PC-9 (cell line): ENCODE results near the gene LIME1.

ENCODE experiments used
- EZH2 ChIP-seq: fragments of 200-600 bp; sonication (generic); IDR thresholded peaks from 2 replicates; pipeline ENCODE4 v1.8.0; 2017; ENCODE audit warnings: antibody characterized with exemption, low read depth
- TF ChIP-seq, protein P1 (sequence below): fragments of 200-600 bp; sonication (generic); conservative IDR thresholded peaks from 2 replicates; pipeline ENCODE4 v1.6.1; 2017; ENCODE audit warnings: mixed run types, antibody characterized with exemption, mild to moderate bottlenecking, moderate library complexity

DNA sequence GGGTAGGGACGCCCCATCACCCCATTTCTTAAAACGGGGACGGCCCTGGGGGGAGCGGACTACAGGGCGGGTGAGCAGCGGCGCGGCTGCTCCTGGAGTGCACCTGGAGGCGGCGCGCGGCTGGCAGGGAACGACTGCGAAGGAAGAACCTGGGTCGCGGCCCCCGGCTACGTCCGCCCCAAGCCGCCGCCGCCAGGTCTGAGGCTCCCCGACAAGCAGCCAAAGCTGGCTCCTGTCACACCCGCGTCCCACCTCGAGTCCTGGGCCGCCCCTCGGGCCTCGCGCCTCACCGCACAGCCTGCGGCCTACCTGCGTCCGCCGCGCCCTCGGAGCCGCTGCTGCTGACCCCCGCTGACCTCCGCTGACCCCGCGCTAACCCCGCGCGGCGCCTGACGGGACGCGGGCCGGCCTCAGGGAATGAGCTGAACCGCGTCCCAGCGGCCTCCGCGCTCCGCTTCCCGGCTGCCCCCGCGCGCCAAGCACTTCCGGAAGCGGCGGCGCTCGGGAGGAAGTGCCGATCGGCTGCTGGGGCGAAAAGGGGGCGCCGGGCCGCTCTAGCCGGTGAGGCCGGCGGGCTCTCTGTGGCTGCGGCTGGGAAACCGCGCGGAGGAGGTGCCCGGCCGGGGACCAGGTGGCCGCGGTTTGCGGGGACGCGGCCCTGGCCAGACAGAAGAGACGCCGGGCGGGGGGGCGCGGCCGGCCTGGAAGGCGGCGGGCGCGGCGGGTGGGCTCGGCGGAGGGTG, 28.7 kb upstream of the LIME1 start, which contains the start of the genes ARFRP1 and ZGPAT:
- TF ChIP-seq, protein P1, sequence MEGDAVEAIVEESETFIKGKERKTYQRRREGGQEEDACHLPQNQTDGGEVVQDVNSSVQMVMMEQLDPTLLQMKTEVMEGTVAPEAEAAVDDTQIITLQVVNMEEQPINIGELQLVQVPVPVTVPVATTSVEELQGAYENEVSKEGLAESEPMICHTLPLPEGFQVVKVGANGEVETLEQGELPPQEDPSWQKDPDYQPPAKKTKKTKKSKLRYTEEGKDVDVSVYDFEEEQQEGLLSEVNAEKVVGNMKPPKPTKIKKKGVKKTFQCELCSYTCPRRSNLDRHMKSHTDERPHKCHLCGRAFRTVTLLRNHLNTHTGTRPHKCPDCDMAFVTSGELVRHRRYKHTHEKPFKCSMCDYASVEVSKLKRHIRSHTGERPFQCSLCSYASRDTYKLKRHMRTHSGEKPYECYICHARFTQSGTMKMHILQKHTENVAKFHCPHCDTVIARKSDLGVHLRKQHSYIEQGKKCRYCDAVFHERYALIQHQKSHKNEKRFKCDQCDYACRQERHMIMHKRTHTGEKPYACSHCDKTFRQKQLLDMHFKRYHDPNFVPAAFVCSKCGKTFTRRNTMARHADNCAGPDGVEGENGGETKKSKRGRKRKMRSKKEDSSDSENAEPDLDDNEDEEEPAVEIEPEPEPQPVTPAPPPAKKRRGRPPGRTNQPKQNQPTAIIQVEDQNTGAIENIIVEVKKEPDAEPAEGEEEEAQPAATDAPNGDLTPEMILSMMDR = no peak
- no peak for TF ChIP-seq EZH2
